Astrocyte (in vitro differentiated cells and primary cell): ENCODE data around the gene IL32. TPM values are rescaled to one million over a fixed set of nuclear protein-coding genes. Genes with fewer than 3 reads are reported as not detected.

Source experiments
- DNase-seq: peaks from one replicate; pipeline ENCODE4 v3.0.0-alpha.2; 2010; ENCODE audit warnings: low read depth
- FAIRE-seq: peaks from 2 replicates; lab custom pipeline; 2011; peaks lifted over from hg19 to GRCh38; lab: Jason Lieb, UNC
- H2AFZ ChIP-seq: 2 replicates; pipeline ENCODE4 v1.6.0; 2012; ENCODE audit warnings: low read depth, low read length, inconsistent platforms
- H3K27ac ChIP-seq: 2 replicates; pipeline ENCODE4 v1.5.1; 2011; ENCODE audit warnings: low read depth, low read length, inconsistent platforms
- H3K27me3 ChIP-seq: 2 replicates; pipeline ENCODE4 v1.6.0; 2011; ENCODE audit warnings: low read length, inconsistent platforms; ENCODE audit not compliant: insufficient read depth
- H3K36me3 ChIP-seq: 2 replicates; pipeline ENCODE4 v1.5.1; 2011; ENCODE audit warnings: low read length, inconsistent platforms; ENCODE audit not compliant: insufficient read depth
- H3K4me1 ChIP-seq: 2 replicates; pipeline ENCODE4 v1.5.1; 2011; ENCODE audit warnings: low read length, inconsistent platforms; ENCODE audit not compliant: insufficient read depth
- H3K4me2 ChIP-seq: 2 replicates; pipeline ENCODE4 v1.6.0; 2012; ENCODE audit warnings: low read length, inconsistent platforms
- H3K4me3 ChIP-seq: 2 replicates; pipeline ENCODE4 v1.5.1; 2011; ENCODE audit warnings: low read depth, mild to moderate bottlenecking, low read length, inconsistent platforms; ENCODE audit not compliant: insufficient read depth
- H3K79me2 ChIP-seq: 2 replicates; pipeline ENCODE4 v1.6.0; 2012; ENCODE audit warnings: mild to moderate bottlenecking, low read length, inconsistent platforms; ENCODE audit not compliant: insufficient read depth
- H3K9ac ChIP-seq: 2 replicates; pipeline ENCODE4 v1.6.0; 2012; ENCODE audit warnings: mild to moderate bottlenecking, low read length, inconsistent platforms
- H3K9me3 ChIP-seq: 2 replicates; pipeline ENCODE4 v1.5.1; 2012; ENCODE audit warnings: low read depth, mild to moderate bottlenecking, low read length, inconsistent platforms; ENCODE audit not compliant: insufficient read depth
- H4K20me1 ChIP-seq: 2 replicates; pipeline ENCODE4 v1.6.0; 2012; ENCODE audit warnings: low read length, inconsistent platforms; ENCODE audit not compliant: insufficient read depth
- H3K27ac Mint-ChIP-seq: one replicate; pipeline ENCODE4 v1.8.0; 2021; ENCODE audit warnings: mild to moderate bottlenecking, mixed read lengths; ENCODE audit not compliant: unreplicated experiment
- H3K27me3 Mint-ChIP-seq: one replicate; pipeline ENCODE4 v1.8.0; 2021; ENCODE audit warnings: low read depth, mixed read lengths; ENCODE audit not compliant: unreplicated experiment
- H3K36me3 Mint-ChIP-seq: one replicate; pipeline ENCODE4 v1.8.0; 2021; ENCODE audit warnings: low read depth, mixed read lengths; ENCODE audit not compliant: unreplicated experiment
- H3K4me1 Mint-ChIP-seq: one replicate; pipeline ENCODE4 v1.8.0; 2021; ENCODE audit warnings: low read depth, mixed read lengths; ENCODE audit not compliant: unreplicated experiment
- H3K4me3 Mint-ChIP-seq: one replicate; pipeline ENCODE4 v1.8.0; 2021; ENCODE audit warnings: mild to moderate bottlenecking, moderate library complexity, mixed read lengths; ENCODE audit not compliant: unreplicated experiment
- H3K9me3 Mint-ChIP-seq: one replicate; pipeline ENCODE4 v1.8.0; 2021; ENCODE audit warnings: mild to moderate bottlenecking, mixed read lengths; ENCODE audit not compliant: unreplicated experiment
- EZH2 ChIP-seq: IDR thresholded peaks from 2 replicates; pipeline ENCODE4 v1.6.1; 2012; ENCODE audit warnings: mild to moderate bottlenecking, low read length, inconsistent platforms; ENCODE audit not compliant: insufficient read depth
- total RNA-seq: library from RNA; stranded (reverse); gene quantifications from 2 replicates; pipeline ENCODE4 v1.2.1, GENCODE V29; 2021
- TF ChIP-seq, protein P1 (sequence below): IDR thresholded peaks from 2 replicates; pipeline ENCODE4 v1.5.1; 2011; ENCODE audit warnings: low read depth, mild to moderate bottlenecking, inconsistent platforms, low read length, moderate library complexity; ENCODE audit not compliant: insufficient read depth

The IL32 gene
- total RNA-seq, 1 donor from 2014 or later, result 43.8 TPM

DNA sequence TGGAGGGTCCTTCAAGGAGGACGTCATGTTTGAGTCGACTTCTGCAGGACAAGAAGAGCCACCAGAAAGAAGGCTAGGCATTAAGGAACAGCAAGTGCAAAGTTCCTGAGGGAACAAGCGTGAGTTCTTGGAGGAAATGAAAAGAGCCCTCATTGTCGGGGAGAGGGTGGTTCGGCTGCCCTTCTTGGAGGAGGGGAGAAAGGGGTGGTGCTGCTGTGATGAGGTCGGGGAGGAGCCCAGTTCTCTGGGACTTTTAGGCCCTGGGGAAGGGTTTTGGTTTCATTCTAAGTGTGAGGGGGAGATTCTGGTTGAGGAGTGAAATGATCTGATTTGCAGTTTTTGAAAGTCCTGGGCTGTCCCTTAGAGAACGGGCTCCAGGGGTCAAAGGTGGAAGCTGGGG is 32.8 kb upstream of the IL32 start:
- Mint-ChIP-seq H3K4me3 (no peak overlapping the region), H3K36me3 (peaks cover 4% of the 10 kb centered on the region), H3K9me3 (peaks cover 3% of the 10 kb centered on the region), H3K27ac (no peak overlapping the region), H3K4me1 (no peaks in the 10 kb centered on the region), H3K27me3 (peaks cover 27% of the 10 kb centered on the region)
- Histone ChIP-seq H3K79me2 (no peaks in the 10 kb centered on the region), H3K4me1 (peaks cover 11% of the 10 kb centered on the region), H3K9me3 (peaks cover 3% of the 10 kb centered on the region), H3K36me3 (no peaks in the 10 kb centered on the region), H3K27ac (no peak overlapping the region), H3K9ac (no peak overlapping the region), H3K4me3 (no peak overlapping the region), H4K20me1 (peaks cover 14% of the 10 kb centered on the region), H3K27me3 (peaks cover 66% of the 10 kb centered on the region), H3K4me2 (no peak overlapping the region), H2AFZ (no peak overlapping the region)
- TF ChIP-seq, protein P1, sequence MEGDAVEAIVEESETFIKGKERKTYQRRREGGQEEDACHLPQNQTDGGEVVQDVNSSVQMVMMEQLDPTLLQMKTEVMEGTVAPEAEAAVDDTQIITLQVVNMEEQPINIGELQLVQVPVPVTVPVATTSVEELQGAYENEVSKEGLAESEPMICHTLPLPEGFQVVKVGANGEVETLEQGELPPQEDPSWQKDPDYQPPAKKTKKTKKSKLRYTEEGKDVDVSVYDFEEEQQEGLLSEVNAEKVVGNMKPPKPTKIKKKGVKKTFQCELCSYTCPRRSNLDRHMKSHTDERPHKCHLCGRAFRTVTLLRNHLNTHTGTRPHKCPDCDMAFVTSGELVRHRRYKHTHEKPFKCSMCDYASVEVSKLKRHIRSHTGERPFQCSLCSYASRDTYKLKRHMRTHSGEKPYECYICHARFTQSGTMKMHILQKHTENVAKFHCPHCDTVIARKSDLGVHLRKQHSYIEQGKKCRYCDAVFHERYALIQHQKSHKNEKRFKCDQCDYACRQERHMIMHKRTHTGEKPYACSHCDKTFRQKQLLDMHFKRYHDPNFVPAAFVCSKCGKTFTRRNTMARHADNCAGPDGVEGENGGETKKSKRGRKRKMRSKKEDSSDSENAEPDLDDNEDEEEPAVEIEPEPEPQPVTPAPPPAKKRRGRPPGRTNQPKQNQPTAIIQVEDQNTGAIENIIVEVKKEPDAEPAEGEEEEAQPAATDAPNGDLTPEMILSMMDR, result no peak
- no peak for TF ChIP-seq EZH2
- FAIRE-seq (no peak), DNase-seq (no peak)

DNA sequence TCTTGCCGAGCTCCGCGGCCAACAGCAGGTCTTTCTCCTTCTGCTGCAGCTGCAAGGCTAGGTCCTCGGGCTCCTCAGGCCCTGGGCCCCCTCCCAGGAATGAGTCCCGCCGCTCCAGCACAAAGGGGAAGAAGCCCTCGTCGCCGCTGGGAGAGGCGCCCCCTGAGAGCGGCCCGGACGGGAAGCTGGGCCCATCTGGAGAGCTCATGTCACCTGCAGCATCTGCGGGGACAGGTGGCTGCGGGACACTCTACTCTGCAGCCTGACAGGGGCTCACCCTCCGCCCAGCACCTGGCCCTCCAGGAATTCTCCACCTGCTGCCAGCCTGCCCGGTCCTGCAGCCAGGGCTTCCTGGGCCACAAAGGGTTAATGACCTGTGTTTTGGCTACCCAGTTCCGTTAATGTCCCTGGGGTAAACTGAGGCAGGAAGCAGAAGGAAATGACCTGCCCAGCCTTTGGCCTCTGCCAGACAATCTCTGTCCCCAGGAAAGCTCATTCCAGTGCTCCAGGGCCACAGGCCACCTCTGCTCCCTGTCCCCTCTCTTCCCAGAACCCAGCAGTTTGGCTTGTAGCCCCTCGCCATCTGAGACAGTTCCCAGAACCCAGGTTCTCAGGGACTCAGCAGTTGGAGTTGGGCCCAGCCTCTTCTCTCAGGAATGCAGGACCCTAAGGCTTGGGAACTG is 30.0 kb upstream of the IL32 start:
- no peaks in the 10 kb centered on the region for H4K20me1 ChIP-seq
- peaks cover 42% of the 10 kb centered on the region for H3K27me3 Mint-ChIP-seq
- H3K36me3 Mint-ChIP-seq, result no peaks in the 10 kb centered on the region
- no peak overlapping the region for H3K4me3 Mint-ChIP-seq
- H3K4me1 ChIP-seq, result no peaks in the 10 kb centered on the region
- H3K27me3 ChIP-seq, result peaks cover 71% of the 10 kb centered on the region
- no peaks in the 10 kb centered on the region for H3K36me3 ChIP-seq
- no peak for TF ChIP-seq EZH2
- TF ChIP-seq, protein P1, result no peak
- no peak overlapping the region for H3K27ac ChIP-seq
- H3K27ac Mint-ChIP-seq, result no peak overlapping the region
- DNase-seq (no peak), FAIRE-seq (no peak)
- H3K9me3 Mint-ChIP-seq, result peaks cover 3% of the 10 kb centered on the region
- no peak overlapping the region for H3K4me2 ChIP-seq
- H2AFZ ChIP-seq, result no peak overlapping the region
- no peaks in the 10 kb centered on the region for H3K9me3 ChIP-seq
- H3K9ac ChIP-seq, result no peak overlapping the region
- H3K4me1 Mint-ChIP-seq, result no peaks in the 10 kb centered on the region
- no peaks in the 10 kb centered on the region for H3K79me2 ChIP-seq
- no peak overlapping the region for H3K4me3 ChIP-seq
